ENCODE data around the gene MIPEP.

The MIPEP gene

DNA sequence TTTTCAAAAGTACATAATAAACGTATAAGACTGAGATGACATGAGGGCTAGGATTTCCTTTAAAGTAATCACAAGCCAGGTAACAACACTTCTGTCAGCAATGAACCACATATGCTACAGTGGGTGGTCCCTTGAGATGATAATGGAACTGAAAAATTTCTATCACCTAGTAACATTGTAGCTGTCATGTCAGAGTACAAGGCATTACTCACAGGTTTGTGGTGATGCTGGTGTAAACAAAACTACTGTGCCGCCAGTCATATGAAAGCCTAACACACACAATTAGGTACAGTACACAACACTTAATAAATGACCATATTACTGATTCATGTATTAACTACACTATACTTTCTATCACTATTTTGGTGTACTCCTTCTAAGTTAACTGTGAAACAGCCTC, 36.8 kb downstream of the MIPEP start:
- no peak for DNase-seq (ENCODE audit: low spot score)

- DNase-seq (ENCODE audit: low spot score): no peak
Observed at GRCh38 chr13:23851106-23851505, 38.1 kb downstream of the MIPEP start.

DNA sequence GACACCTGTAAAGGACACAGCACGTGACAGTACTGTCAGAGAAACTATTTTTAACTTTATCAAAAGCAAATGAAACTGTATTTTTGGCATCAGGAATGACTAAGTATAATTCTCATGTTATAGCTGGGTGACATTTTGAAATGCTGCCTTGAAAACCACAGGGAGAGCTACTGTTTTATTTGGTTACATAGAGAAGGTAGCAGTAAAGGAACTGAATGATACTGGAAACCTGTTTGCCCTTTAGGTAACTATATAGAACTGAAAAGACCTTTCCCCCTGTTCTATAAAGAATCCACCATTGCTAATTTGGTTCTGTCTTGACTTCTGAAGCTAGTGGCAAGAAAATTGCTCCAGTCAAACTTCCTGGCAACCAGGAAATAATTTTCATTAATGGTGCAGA, 39.1 kb downstream of the MIPEP start:
- no peak for DNase-seq (ENCODE audit: low spot score)

DNA sequence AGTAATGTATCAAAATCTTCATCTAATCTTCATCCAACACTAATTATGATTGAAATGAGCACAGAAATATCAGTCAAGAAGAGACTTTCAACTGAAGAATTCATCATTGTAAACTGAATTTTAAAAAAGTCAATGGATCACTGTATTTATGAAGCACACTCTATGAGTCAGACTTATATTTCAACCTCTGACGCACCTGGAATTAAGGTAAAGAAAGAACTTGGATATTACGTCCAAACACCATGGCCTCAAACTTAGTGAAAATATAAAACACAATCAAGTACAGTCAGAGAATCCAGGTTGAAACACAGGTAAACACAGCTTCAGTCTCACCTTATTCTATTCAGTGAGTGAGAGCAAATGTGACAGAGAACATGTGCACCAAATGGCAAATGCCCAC, 39.5 kb downstream of the MIPEP start:
- DNase-seq (ENCODE audit: low spot score): no peak

GRCh38 chr13:23848646-23849141, 40.5 kb downstream of the MIPEP start:
- no peak for DNase-seq (ENCODE audit: low spot score)

DNA sequence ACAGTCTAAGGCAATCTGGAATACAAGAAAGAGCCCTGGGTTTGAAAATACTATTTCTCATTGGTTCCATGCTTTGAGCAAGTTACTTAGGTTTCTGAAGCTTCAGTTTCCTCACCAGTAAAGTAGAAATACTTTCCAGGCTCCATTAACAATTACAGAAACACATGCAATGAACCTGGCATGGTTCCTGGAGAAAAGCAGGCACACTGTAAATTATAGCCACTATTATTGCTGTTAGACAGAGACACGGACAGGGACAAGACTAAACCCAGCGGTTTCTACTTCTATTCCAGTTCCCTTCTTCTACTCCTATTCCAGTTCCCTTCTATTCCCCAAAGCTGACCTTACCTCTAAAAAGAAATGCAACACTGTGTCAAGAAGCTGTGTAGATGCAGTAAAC, 41.2 kb downstream of the MIPEP start:
- no peak for DNase-seq (ENCODE audit: low spot score)

DNA sequence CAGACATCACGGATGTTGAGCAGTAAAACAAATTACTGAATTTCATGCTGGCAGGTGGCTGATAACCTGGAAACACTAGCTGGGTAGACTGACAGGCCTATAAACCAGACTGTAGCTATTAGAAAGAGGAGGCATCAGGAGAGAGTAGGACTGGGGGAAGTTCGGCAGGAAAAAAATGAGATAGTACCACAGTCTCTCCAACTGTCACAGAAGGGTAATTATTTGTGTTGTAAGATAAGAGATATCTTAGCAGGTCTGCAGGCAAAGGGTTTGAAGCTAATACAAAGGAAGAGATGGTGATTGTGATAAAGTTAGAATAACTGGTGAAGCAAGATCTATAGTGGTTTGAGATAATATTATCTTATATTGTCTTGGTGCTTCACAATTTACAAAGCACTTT, 41.7 kb downstream of the MIPEP start:
- DNase-seq (ENCODE audit: low spot score): no peak

DNA sequence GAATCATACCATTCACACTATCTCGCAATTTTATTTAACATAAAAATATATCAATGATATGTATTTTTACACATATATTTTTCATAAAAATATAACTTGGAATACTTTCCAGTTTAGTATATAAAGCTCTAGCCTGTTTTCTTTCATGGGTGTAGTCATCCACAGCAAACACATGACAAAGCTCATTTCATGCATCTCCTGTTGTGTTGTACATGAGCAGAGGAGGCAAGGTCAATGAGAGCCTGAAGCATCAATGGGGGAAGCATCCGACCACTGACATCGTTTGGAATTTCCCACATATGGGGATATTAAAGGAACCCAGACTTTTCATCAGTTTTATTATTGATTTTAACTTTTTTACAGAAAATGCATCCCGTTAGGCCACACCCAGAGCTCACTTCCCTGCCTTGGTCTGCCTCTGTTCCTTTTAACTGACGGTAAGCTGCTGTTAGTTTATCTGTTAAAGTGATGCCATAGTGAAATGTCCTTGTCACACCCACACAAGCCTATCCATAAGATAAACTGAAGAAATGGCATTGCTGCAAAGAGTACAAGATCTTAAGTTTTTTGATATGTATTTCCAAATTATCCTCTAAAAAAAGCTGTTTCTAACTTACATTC, 44.0 kb downstream of the MIPEP start:
- DNase-seq (ENCODE audit: low spot score): no peak

- no peak for DNase-seq (ENCODE audit: low spot score)
Observed at GRCh38 chr13:23844132-23844531, 45.1 kb downstream of the MIPEP start.

DNA sequence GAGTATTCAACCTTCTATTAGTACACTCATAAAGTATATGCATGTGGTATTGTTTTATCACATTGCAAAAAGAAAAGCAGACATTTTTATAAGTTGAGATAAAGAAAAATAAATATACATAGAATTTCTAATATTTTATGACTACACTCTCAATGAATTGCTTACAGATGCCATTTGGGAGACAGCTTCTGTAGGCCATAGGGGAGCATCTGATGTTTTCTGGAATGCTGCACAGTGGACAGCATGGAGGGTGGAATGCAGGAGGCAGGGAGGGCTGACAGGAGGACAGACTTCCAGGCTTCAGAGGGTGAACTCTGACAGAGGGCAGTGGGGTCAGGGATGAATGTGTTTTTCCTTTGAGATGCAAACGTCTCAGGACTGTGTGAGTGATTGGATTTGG, 45.8 kb downstream of the MIPEP start:
- no peak for DNase-seq (ENCODE audit: low spot score)

GRCh38 chr13:23842406-23842805, 46.8 kb downstream of the MIPEP start:
- no peak for DNase-seq (ENCODE audit: low spot score)

DNA sequence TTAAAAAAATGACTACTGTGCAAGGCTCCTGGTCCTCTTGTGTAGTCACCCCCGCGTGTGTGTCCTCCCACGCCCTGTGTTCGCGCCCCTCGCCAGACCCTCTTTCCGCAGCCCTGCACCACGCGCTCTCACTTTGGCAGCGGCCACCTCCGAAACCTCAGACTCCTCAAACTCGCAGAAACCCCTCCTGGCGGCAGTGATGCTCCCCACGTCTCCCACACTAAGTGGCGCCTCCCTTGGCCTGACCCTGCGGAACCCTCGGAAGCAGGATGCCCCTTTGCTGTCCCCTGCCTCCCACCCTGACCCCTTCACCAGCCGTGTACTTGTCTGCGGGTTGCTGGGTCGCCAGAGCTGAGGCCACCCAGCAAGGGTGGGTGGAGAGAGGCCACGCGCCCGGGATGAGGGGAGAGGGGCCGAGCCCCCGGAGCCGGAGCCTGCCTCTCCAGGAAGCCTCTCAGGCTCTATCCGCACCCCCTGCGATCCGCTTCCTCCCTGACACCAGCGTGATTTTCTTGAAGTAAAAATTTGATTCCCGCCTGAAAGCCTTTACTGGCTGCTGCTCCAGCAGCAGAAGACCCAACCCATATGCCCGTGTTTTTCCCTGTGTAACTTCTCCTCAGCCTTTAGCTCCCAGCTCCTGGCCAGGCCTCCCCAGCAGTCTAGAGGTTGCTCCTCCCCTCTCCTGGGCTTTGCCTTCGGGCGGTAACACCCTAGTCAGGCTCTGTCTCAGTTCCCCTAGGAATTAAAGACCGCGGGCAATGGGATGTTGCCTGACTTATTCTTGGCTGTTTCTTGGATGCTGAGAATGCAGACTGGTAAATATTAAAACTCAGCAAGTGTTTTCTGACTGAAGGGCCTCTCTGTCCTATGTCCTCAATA, 55.2 kb downstream of the MIPEP start:
- peak; percentile 69 for DNase-seq (ENCODE audit: low spot score)

- no peak for DNase-seq (ENCODE audit: low spot score)
Observed at GRCh38 chr13:23828866-23829265, 60.3 kb downstream of the MIPEP start.

DNA sequence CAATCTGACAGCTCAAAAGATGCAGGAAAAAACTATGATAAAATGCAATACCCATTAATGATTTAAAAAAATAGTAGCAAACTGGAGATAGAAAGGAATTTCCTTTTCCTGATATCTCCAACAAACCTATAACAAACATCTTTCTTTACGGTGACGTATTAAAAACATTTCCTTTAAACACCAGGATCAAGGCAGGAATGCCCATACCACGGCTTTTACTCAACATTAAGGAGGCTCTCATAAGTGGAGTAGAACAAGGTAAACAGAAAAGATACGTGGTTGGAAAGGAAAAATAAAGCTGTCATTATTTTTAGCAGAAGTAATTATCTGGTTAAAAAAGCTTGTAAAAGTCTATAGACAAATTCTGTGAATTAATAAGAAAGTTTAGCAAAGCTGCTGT, 61.1 kb downstream of the MIPEP start:
- DNase-seq (ENCODE audit: low spot score): no peak

DNA sequence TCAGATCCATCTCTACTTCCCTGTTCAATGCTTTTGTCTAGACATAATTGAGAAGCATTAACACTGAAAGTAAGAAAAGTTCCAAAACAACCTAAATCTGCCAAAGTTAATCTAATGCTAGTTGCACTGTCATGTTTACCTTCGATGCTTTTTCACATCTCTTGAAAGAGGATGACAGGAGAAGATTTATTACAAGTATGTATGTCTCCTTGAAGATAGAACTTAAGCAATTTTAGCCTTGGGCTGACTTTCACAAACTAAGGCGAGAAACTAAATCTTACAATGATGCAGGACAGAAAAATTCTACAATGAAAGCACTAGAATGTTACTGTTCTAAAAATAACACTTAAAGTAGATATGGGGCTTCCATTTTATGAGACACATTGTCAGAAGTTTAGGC, 64.0 kb downstream of the MIPEP start:
- DNase-seq (ENCODE audit: low spot score): no peak

GRCh38 chr13:23824371-23824770, 64.8 kb downstream of the MIPEP start:
- no peak for DNase-seq (ENCODE audit: low spot score)

- DNase-seq (ENCODE audit: low spot score): no peak
Observed at GRCh38 chr13:23822252-23822824, 66.9 kb downstream of the MIPEP start.

GRCh38 chr13:23820530-23820929, 68.7 kb downstream of the MIPEP start:
- no peak for DNase-seq (ENCODE audit: low spot score)

- no peak for DNase-seq (ENCODE audit: low spot score)
Observed at GRCh38 chr13:23817830-23818229, 71.4 kb downstream of the MIPEP start.

GRCh38 chr13:23817136-23817535, 72.1 kb downstream of the MIPEP start:
- no peak for DNase-seq (ENCODE audit: low spot score)

GRCh38 chr13:23813635-23814034, 75.6 kb downstream of the MIPEP start:
- no peak for DNase-seq (ENCODE audit: low spot score)

DNA sequence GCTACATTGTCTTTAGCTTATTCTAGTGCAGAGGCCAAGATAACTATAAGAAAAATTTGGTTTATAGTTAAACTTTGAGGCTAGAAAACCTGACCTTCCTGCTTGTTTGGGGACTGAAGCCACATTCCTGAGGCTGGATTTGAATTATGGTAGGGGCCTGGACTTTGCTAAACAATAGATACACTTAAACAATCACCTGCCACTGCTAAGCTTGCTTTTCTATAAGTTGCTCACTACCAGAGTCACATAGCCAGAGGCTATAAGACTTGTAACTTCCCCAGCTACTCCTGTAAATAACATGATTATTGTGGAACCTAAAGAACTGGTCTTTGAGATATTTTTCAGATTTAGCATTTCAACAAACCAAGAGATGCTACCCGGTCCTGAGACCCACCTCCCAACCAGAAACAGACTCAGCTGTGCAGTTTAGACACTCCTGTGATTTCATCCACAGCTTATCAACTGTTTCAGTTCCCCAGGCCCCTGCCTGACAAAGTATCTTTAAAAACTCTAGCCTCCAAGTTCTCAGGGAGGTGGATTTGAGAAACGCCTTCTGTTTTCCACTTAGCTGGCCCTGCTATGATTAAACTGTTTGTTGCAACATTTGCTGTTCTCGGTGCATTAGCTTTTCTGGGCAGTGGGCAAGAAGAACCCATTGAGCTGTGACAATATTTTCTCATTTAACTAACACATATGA, 77.7 kb downstream of the MIPEP start:
- DNase-seq (ENCODE audit: low spot score): no peak
